NCI-H1436 treated with DMSO at 0.1 percent for 48 hours (cell line): Measurements from ENCODE around the gene MTX1.

Experiments used
- DNase-seq: peaks from one replicate; lab custom pipeline; 2025; lab: John Stamatoyannopoulos, UW

MTX1 gene

GRCh38 chr1:155261852-155262673 is 53.6 kb downstream of the MTX1 start, which contains the start of gene SCAMP3:
TSS of gene SCAMP3 (minus strand) at chr1:155262360. CDS start at chr1:155262151, 209 bp downstream.
- peak; percentile 87 for DNase-seq

- no peak for DNase-seq
Measured at GRCh38 chr1:155263067-155263466, 54.6 kb downstream of the MTX1 start.
